Activated naive CD4-positive, alpha-beta T cell treated with anti-CD3 and anti-CD28 coated beads for 36 hours (primary cell): ENCODE data around the gene CLK2. TPM values are rescaled to one million over a fixed set of nuclear protein-coding genes. Genes with fewer than 3 reads are reported as not detected.
"Not testable (repeated sequence)": the region's sequence is repeated elsewhere in the genome, so short reads cannot be mapped to it uniquely, and the experiment has no call there.

Experiments
- CTCF ChIA-PET: fragments of 350-600 bp; sonication (Branson Sonifier 250); formaldehyde crosslinking; loops from one replicate; lab custom pipeline; 2021; ENCODE audit warnings: antibody characterized with exemption; lab: Charles Lee
- DNase-seq: peaks from one replicate; pipeline ENCODE4 v3.0.0-alpha.2; 2020
- H3K27ac Mint-ChIP-seq: one replicate; pipeline ENCODE4 v1.8.0; 2021; ENCODE audit warnings: mild to moderate bottlenecking, mixed read lengths
- H3K27me3 Mint-ChIP-seq: one replicate; pipeline ENCODE4 v1.8.0; 2021; ENCODE audit warnings: low read depth, mixed read lengths
- H3K36me3 Mint-ChIP-seq: one replicate; pipeline ENCODE4 v1.8.0; 2021; ENCODE audit warnings: low read depth, mixed read lengths
- H3K4me1 Mint-ChIP-seq: one replicate; pipeline ENCODE4 v1.8.0; 2021; ENCODE audit warnings: low read depth, mixed read lengths
- H3K4me3 Mint-ChIP-seq: one replicate; pipeline ENCODE4 v1.8.0; 2021; ENCODE audit warnings: mild to moderate bottlenecking, moderate library complexity, mixed read lengths
- H3K9me3 Mint-ChIP-seq: one replicate; pipeline ENCODE4 v1.8.0; 2021; ENCODE audit warnings: mixed read lengths
- intact Hi-C: fragments of 100-400 bp; cut with micrococcal nuclease; formaldehyde crosslinking; loops from one replicate; pipeline ENCODE4 v1.15.1; 2023
- total RNA-seq, 2 experiments: library from RNA; stranded (reverse); gene quantifications; one replicate each; pipeline ENCODE4 v1.2.3, GENCODE V29; 2021

The CLK2 gene
- total RNA-seq, 2 experiments from 2014 or later = 52.6 to 54.5 TPM

GRCh38 chr1:155250246-155250632 is 23.1 kb downstream of the CLK2 start:
- intact Hi-C loops = loop anchor here (1.0 to 5.0 kb wide), 6 partner anchors 9 to 342 kb away; partner anchors contain the start of gene FDPS
- no peaks in the 10 kb centered on the region for H3K27me3 Mint-ChIP-seq
- H3K4me3 Mint-ChIP-seq = peak overlapping the region; percentile 47
- H3K4me1 Mint-ChIP-seq = peaks cover 22% of the 10 kb centered on the region
- no peak for DNase-seq
- CTCF ChIA-PET = interaction anchor here (0.5 to 4.2 kb wide), 34 partner anchors 9 to 494 kb away, joined by 3 to 118 read pairs (median 8); partner anchors contain the start of genes CLK2, FDPS, HCN3 and KRTCAP2
- peaks cover 4% of the 10 kb centered on the region for H3K36me3 Mint-ChIP-seq
- no peak overlapping the region for H3K27ac Mint-ChIP-seq
- no peaks in the 10 kb centered on the region for H3K9me3 Mint-ChIP-seq

GRCh38 chr1:155247667-155248553 is 25.4 kb downstream of the CLK2 start:
- Mint-ChIP-seq H3K27ac (no peak overlapping the region), H3K27me3 (peaks cover 2% of the 10 kb centered on the region), H3K36me3 (peaks cover 8% of the 10 kb centered on the region), H3K4me3 (no peak overlapping the region), H3K9me3 (no peaks in the 10 kb centered on the region), H3K4me1 (peaks cover 23% of the 10 kb centered on the region)
- DNase-seq = no peak
- intact Hi-C loops = no loop called here
- CTCF ChIA-PET = interaction anchor here (0.8 to 2.1 kb wide), 6 partner anchors 14 to 401 kb away, joined by 3 to 5 read pairs (median 4); partner anchors contain the start of genes SCAMP3 and THBS3

- CTCF ChIA-PET = interaction anchor here (0.6 to 2.1 kb wide), 4 partner anchors 15 to 85 kb away, joined by 3 to 5 read pairs (median 4); partner anchors contain the start of genes SCAMP3 and THBS3
- not testable (repeated sequence) for DNase-seq
These were observed 26.5 kb downstream of the CLK2 start for GRCh38 chr1:155246796-155247195.

GRCh38 chr1:155245163-155245524 is 28.2 kb downstream of the CLK2 start:
- Mint-ChIP-seq H3K4me1 (peaks cover 42% of the 10 kb centered on the region), H3K27me3 (peaks cover 2% of the 10 kb centered on the region), H3K27ac (peak overlapping the region; percentile 98), H3K9me3 (no peaks in the 10 kb centered on the region), H3K36me3 (peaks cover 10% of the 10 kb centered on the region), H3K4me3 (peak overlapping the region; percentile 88)
- CTCF ChIA-PET = interaction anchor here (1.0 to 2.3 kb wide), 2 partner anchors 17 to 38 kb away, joined by 3 to 7 read pairs; partner anchors contain the start of gene SCAMP3
- intact Hi-C loops = loop anchor here (2.0 kb wide), 1 partner anchor 444 kb away; the partner anchor contains the start of genes DAP3 and YY1AP1
- no peak for DNase-seq

More at GRCh38 chr1:155246796-155247195, 26.5 kb downstream of the CLK2 start:
- H3K36me3 Mint-ChIP-seq, H3K27ac Mint-ChIP-seq, H3K27me3 Mint-ChIP-seq, intact Hi-C loops, H3K9me3 Mint-ChIP-seq, H3K4me3 Mint-ChIP-seq: not testable (repeated sequence)
- H3K4me1 Mint-ChIP-seq = peaks cover 31% of the 10 kb centered on the region

- Mint-ChIP-seq H3K36me3 (peaks cover 10% of the 10 kb centered on the region), H3K27ac (peak overlapping the region; percentile 98), H3K27me3 (peaks cover 2% of the 10 kb centered on the region), H3K4me3 (peak overlapping the region; percentile 88), H3K4me1 (peaks cover 40% of the 10 kb centered on the region), H3K9me3 (no peaks in the 10 kb centered on the region)
- peak; percentile 99 for DNase-seq
- intact Hi-C loops = loop anchor here (1.0 to 5.0 kb wide), 9 partner anchors 17 to 444 kb away; partner anchors contain the start of genes ASH1L, CLK2, DAP3 and FDPS
- CTCF ChIA-PET = interaction anchor here (1.0 to 2.3 kb wide), 4 partner anchors 16 to 67 kb away, joined by 3 to 7 read pairs (median 4); partner anchors contain the start of gene SCAMP3
These were observed 28.7 kb downstream of the CLK2 start for GRCh38 chr1:155244368-155245162.

- intact Hi-C loops = loop anchor here (5.0 kb wide), 1 partner anchor 319 kb away; the partner anchor contains the start of gene ASH1L
- CTCF ChIA-PET = interaction anchor here (1.3 to 4.5 kb wide), 5 partner anchors 8 to 65 kb away, joined by 4 to 37 read pairs (median 4); no protein-coding TSS in a partner anchor
- H3K27me3 Mint-ChIP-seq = peaks cover 2% of the 10 kb centered on the region
- peaks cover 12% of the 10 kb centered on the region for H3K36me3 Mint-ChIP-seq
- H3K9me3 Mint-ChIP-seq = no peaks in the 10 kb centered on the region
- H3K4me1 Mint-ChIP-seq = peaks cover 42% of the 10 kb centered on the region
- peak overlapping the region; percentile 88 for H3K4me3 Mint-ChIP-seq
- no peak for DNase-seq
- peak overlapping the region; percentile 47 for H3K27ac Mint-ChIP-seq
These were observed 30.4 kb downstream of the CLK2 start for GRCh38 chr1:155242805-155243358.

GRCh38 chr1:155241841-155242264 is 31.5 kb downstream of the CLK2 start:
- Mint-ChIP-seq H3K4me1 (peaks cover 42% of the 10 kb centered on the region), H3K9me3 (no peaks in the 10 kb centered on the region), H3K27ac (peak overlapping the region; percentile 63), H3K27me3 (peaks cover 2% of the 10 kb centered on the region), H3K4me3 (peak overlapping the region; percentile 8), H3K36me3 (peaks cover 13% of the 10 kb centered on the region)
- CTCF ChIA-PET = interaction anchor here (0.6 to 4.5 kb wide), 6 partner anchors 9 to 906 kb away, joined by 3 to 37 read pairs (median 4); no protein-coding TSS in a partner anchor
- intact Hi-C loops = loop anchor here (1.0 to 5.0 kb wide), 3 partner anchors 8 to 320 kb away; partner anchors contain the start of gene ASH1L
- peak; percentile 34 for DNase-seq

GRCh38 chr1:155241069-155241679 is 32.1 kb downstream of the CLK2 start:
- peak; percentile 85 for DNase-seq
- intact Hi-C loops = loop anchor here (1.0 to 5.0 kb wide), 3 partner anchors 9 to 321 kb away; partner anchors contain the start of gene ASH1L
- Mint-ChIP-seq H3K4me3 (peak overlapping the region; percentile 77), H3K27ac (peak overlapping the region; percentile 62), H3K4me1 (peaks cover 42% of the 10 kb centered on the region), H3K9me3 (no peaks in the 10 kb centered on the region), H3K27me3 (peaks cover 2% of the 10 kb centered on the region), H3K36me3 (peaks cover 13% of the 10 kb centered on the region)
- CTCF ChIA-PET = interaction anchor here (0.6 to 4.5 kb wide), 5 partner anchors 10 to 907 kb away, joined by 3 to 37 read pairs (median 4); no protein-coding TSS in a partner anchor

- no peak overlapping the region for H3K27ac Mint-ChIP-seq
- peaks cover 9% of the 10 kb centered on the region for H3K36me3 Mint-ChIP-seq
- H3K4me1 Mint-ChIP-seq = peaks cover 17% of the 10 kb centered on the region
- DNase-seq = no peak
- CTCF ChIA-PET = interaction anchor here (0.6 to 0.9 kb wide), 2 partner anchors 10 to 55 kb away, joined by 3 read pairs; no protein-coding TSS in a partner anchor
- H3K27me3 Mint-ChIP-seq = no peaks in the 10 kb centered on the region
- H3K9me3 Mint-ChIP-seq = no peaks in the 10 kb centered on the region
- H3K4me3 Mint-ChIP-seq = no peak overlapping the region
- intact Hi-C loops = no loop called here
These were observed 36.9 kb downstream of the CLK2 start for GRCh38 chr1:155236451-155236850.

GRCh38 chr1:155235375-155235774 is 37.9 kb downstream of the CLK2 start:
- H3K4me1 Mint-ChIP-seq, H3K27me3 Mint-ChIP-seq, H3K36me3 Mint-ChIP-seq, H3K27ac Mint-ChIP-seq, intact Hi-C loops, H3K9me3 Mint-ChIP-seq, H3K4me3 Mint-ChIP-seq, DNase-seq, CTCF ChIA-PET: not testable (repeated sequence)

GRCh38 chr1:155233502-155233901 is 39.8 kb downstream of the CLK2 start:
- H3K4me3 Mint-ChIP-seq, H3K36me3 Mint-ChIP-seq, DNase-seq, H3K27me3 Mint-ChIP-seq, H3K4me1 Mint-ChIP-seq, H3K27ac Mint-ChIP-seq, H3K9me3 Mint-ChIP-seq, intact Hi-C loops, CTCF ChIA-PET: not testable (repeated sequence)
